Measurements from ENCODE around the gene FAHD2A. TPM values are rescaled to one million over a fixed set of nuclear protein-coding genes. Genes with fewer than 3 reads are reported as not detected.
A peak's percentile ranks its signal among the peaks of the same experiment; 100 is the strongest.
"Not testable (repeated sequence)": the region's sequence is repeated elsewhere in the genome, so short reads cannot be mapped to it uniquely, and the experiment has no call there.

The FAHD2A gene
- polyA plus RNA-seq, 1 donor, result 43.0 TPM

GRCh38 chr2:95390272-95390880 lies 12.1 kb upstream of the FAHD2A start:
- H3K4me3 ChIP-seq (ENCODE audit: low read length), result no peak overlapping the region
- H3K4me1 ChIP-seq (ENCODE audit: control insufficient read depth, insufficient read depth, low read length), result peaks cover 42% of the 10 kb centered on the region
- no peaks in the 10 kb centered on the region for H3K36me3 ChIP-seq (ENCODE audit: control insufficient read depth, insufficient read depth, low read length)
- H3K27me3 ChIP-seq (ENCODE audit: control insufficient read depth, insufficient read depth, low read length), result no peaks in the 10 kb centered on the region
- H3K27ac ChIP-seq (ENCODE audit: low read length), result peak overlapping the region; percentile 91
- DNase-seq, result peak; percentile 90 to 92
- H3K9me3 ChIP-seq (ENCODE audit: control insufficient read depth, low read depth, low read length), result peaks cover 7% of the 10 kb centered on the region
- WGBS (ENCODE audit: insufficient coverage, low lambda C conversion rate), result no CpG with 5 or more reads among the region's 4 CpGs

GRCh38 chr2:95390881-95391321 lies 11.6 kb upstream of the FAHD2A start:
- Histone ChIP-seq H3K4me1 (ENCODE audit: control insufficient read depth, insufficient read depth, low read length) (peaks cover 42% of the 10 kb centered on the region), H3K27ac (ENCODE audit: low read length) (peak overlapping the region; percentile 91), H3K27me3 (ENCODE audit: control insufficient read depth, insufficient read depth, low read length) (no peaks in the 10 kb centered on the region), H3K4me3 (ENCODE audit: low read length) (no peak overlapping the region), H3K36me3 (ENCODE audit: control insufficient read depth, insufficient read depth, low read length) (no peaks in the 10 kb centered on the region), H3K9me3 (ENCODE audit: control insufficient read depth, low read depth, low read length) (peaks cover 7% of the 10 kb centered on the region)
- DNase-seq, result no peak
- WGBS (ENCODE audit: insufficient coverage, low lambda C conversion rate), result no CpG with 5 or more reads among the region's 11 CpGs

GRCh38 chr2:95391641-95392310 lies 10.7 kb upstream of the FAHD2A start:
- peaks cover 7% of the 10 kb centered on the region for H3K9me3 ChIP-seq (ENCODE audit: control insufficient read depth, low read depth, low read length)

GRCh38 chr2:95392320-95392719 lies 10.2 kb upstream of the FAHD2A start:
- peaks cover 42% of the 10 kb centered on the region for H3K4me1 ChIP-seq (ENCODE audit: control insufficient read depth, insufficient read depth, low read length)
- H3K4me3 ChIP-seq (ENCODE audit: low read length), result no peak overlapping the region
- H3K36me3 ChIP-seq (ENCODE audit: control insufficient read depth, insufficient read depth, low read length), result no peaks in the 10 kb centered on the region
- no peaks in the 10 kb centered on the region for H3K27me3 ChIP-seq (ENCODE audit: control insufficient read depth, insufficient read depth, low read length)
- peaks cover 7% of the 10 kb centered on the region for H3K9me3 ChIP-seq (ENCODE audit: control insufficient read depth, low read depth, low read length)
- whole genome bisulfite sequencing (ENCODE audit: insufficient coverage, low lambda C conversion rate), result 90% methylated on average over 2 of the region's 6 CpGs
- DNase-seq, result no peak
- peak overlapping the region; percentile 91 for H3K27ac ChIP-seq (ENCODE audit: low read length)

More at GRCh38 chr2:95391641-95392310, 10.7 kb upstream of the FAHD2A start:
- peak; percentile 84 to 94 for DNase-seq
- no CpG with 5 or more reads among the region's 8 CpGs for WGBS (ENCODE audit: insufficient coverage, low lambda C conversion rate)
- Histone ChIP-seq H3K27me3 (ENCODE audit: control insufficient read depth, insufficient read depth, low read length) (no peaks in the 10 kb centered on the region), H3K4me3 (ENCODE audit: low read length) (no peak overlapping the region), H3K36me3 (ENCODE audit: control insufficient read depth, insufficient read depth, low read length) (no peaks in the 10 kb centered on the region), H3K27ac (ENCODE audit: low read length) (peak overlapping the region; percentile 91), H3K4me1 (ENCODE audit: control insufficient read depth, insufficient read depth, low read length) (peaks cover 42% of the 10 kb centered on the region)

- H3K36me3 ChIP-seq (ENCODE audit: control insufficient read depth, insufficient read depth, low read length), result no peaks in the 10 kb centered on the region
- H3K4me1 ChIP-seq (ENCODE audit: control insufficient read depth, insufficient read depth, low read length), result peaks cover 42% of the 10 kb centered on the region
- no CpG with 5 or more reads among the region's 8 CpGs for WGBS (ENCODE audit: insufficient coverage, low lambda C conversion rate)
- no peaks in the 10 kb centered on the region for H3K27me3 ChIP-seq (ENCODE audit: control insufficient read depth, insufficient read depth, low read length)
- H3K9me3 ChIP-seq (ENCODE audit: control insufficient read depth, low read depth, low read length), result peaks cover 7% of the 10 kb centered on the region
- no peak overlapping the region for H3K4me3 ChIP-seq (ENCODE audit: low read length)
- H3K27ac ChIP-seq (ENCODE audit: low read length), result peak overlapping the region; percentile 91
- DNase-seq, result peak; percentile 57 to 77
These were observed 9.6 kb upstream of the FAHD2A start for GRCh38 chr2:95392730-95393455.

GRCh38 chr2:95393901-95394300 lies 8.6 kb upstream of the FAHD2A start:
- DNase-seq, result no peak
- H3K36me3 ChIP-seq (ENCODE audit: control insufficient read depth, insufficient read depth, low read length), result no peaks in the 10 kb centered on the region
- no CpG with 5 or more reads among the region's 6 CpGs for WGBS (ENCODE audit: insufficient coverage, low lambda C conversion rate)

GRCh38 chr2:95399061-95399460 lies 3.4 kb upstream of the FAHD2A start:
- WGBS (ENCODE audit: insufficient coverage, low lambda C conversion rate), result no CpG with 5 or more reads among the region's 7 CpGs
- peaks cover 5% of the 10 kb centered on the region for H3K9me3 ChIP-seq (ENCODE audit: control insufficient read depth, low read depth, low read length)

More at GRCh38 chr2:95393901-95394300, 8.6 kb upstream of the FAHD2A start:
- Histone ChIP-seq H3K4me3 (ENCODE audit: low read length) (no peak overlapping the region), H3K27ac (ENCODE audit: low read length) (peak overlapping the region; percentile 91), H3K9me3 (ENCODE audit: control insufficient read depth, low read depth, low read length) (peaks cover 6% of the 10 kb centered on the region), H3K27me3 (ENCODE audit: control insufficient read depth, insufficient read depth, low read length) (no peaks in the 10 kb centered on the region), H3K4me1 (ENCODE audit: control insufficient read depth, insufficient read depth, low read length) (peaks cover 42% of the 10 kb centered on the region)

GRCh38 chr2:95401480-95401879 lies 1.0 kb upstream of the FAHD2A start:
- Histone ChIP-seq H3K36me3 (ENCODE audit: control insufficient read depth, insufficient read depth, low read length) (peaks cover 2% of the 10 kb centered on the region), H3K9me3 (ENCODE audit: control insufficient read depth, low read depth, low read length) (peaks cover 5% of the 10 kb centered on the region), H3K27me3 (ENCODE audit: control insufficient read depth, insufficient read depth, low read length) (no peaks in the 10 kb centered on the region), H3K4me3 (ENCODE audit: low read length) (peak overlapping the region; percentile 98), H3K27ac (ENCODE audit: low read length) (peak overlapping the region; percentile 94), H3K4me1 (ENCODE audit: control insufficient read depth, insufficient read depth, low read length) (peaks cover 2% of the 10 kb centered on the region)
- WGBS (ENCODE audit: insufficient coverage, low lambda C conversion rate), result no CpG with 5 or more reads among the region's 9 CpGs
- DNase-seq, result no peak

More at GRCh38 chr2:95399061-95399460, 3.4 kb upstream of the FAHD2A start:
- peaks cover 2% of the 10 kb centered on the region for H3K36me3 ChIP-seq (ENCODE audit: control insufficient read depth, insufficient read depth, low read length)
- H3K4me3 ChIP-seq (ENCODE audit: low read length), result no peak overlapping the region
- no peak for DNase-seq
- peaks cover 2% of the 10 kb centered on the region for H3K4me1 ChIP-seq (ENCODE audit: control insufficient read depth, insufficient read depth, low read length)
- H3K27me3 ChIP-seq (ENCODE audit: control insufficient read depth, insufficient read depth, low read length), result no peaks in the 10 kb centered on the region
- no peak overlapping the region for H3K27ac ChIP-seq (ENCODE audit: low read length)

- DNase-seq, result peak; percentile 33 to 65
- not testable (repeated sequence) for H3K4me1 ChIP-seq (ENCODE audit: control insufficient read depth, insufficient read depth, low read length); H3K27me3 ChIP-seq (ENCODE audit: control insufficient read depth, insufficient read depth, low read length); H3K36me3 ChIP-seq (ENCODE audit: control insufficient read depth, insufficient read depth, low read length); H3K9me3 ChIP-seq (ENCODE audit: control insufficient read depth, low read depth, low read length)
- WGBS (ENCODE audit: insufficient coverage, low lambda C conversion rate), result no CpG with 5 or more reads among the region's 10 CpGs
- Histone ChIP-seq H3K27ac (ENCODE audit: low read length) (peak overlapping the region; percentile 94), H3K4me3 (ENCODE audit: low read length) (peak overlapping the region; percentile 98)
These were observed 521 bp upstream of the FAHD2A start for GRCh38 chr2:95402004-95402369.

- H3K9me3 ChIP-seq (ENCODE audit: control insufficient read depth, low read depth, low read length); H3K27me3 ChIP-seq (ENCODE audit: control insufficient read depth, insufficient read depth, low read length); H3K4me1 ChIP-seq (ENCODE audit: control insufficient read depth, insufficient read depth, low read length); H3K36me3 ChIP-seq (ENCODE audit: control insufficient read depth, insufficient read depth, low read length): not testable (repeated sequence)
- peak; percentile 29 to 63 for DNase-seq
- no CpG with 5 or more reads among the region's 5 CpGs for WGBS (ENCODE audit: insufficient coverage, low lambda C conversion rate)
- H3K27ac ChIP-seq (ENCODE audit: low read length), result peak overlapping the region; percentile 94
- peak overlapping the region; percentile 98 for H3K4me3 ChIP-seq (ENCODE audit: low read length)
These were observed 755 bp downstream of the FAHD2A start for GRCh38 chr2:95403204-95403721.
